K562 (cell line): Measurements from ENCODE around the gene KTI12. TPM values are rescaled to one million over a fixed set of nuclear protein-coding genes. Genes with fewer than 3 reads are reported as not detected.
A peak's percentile ranks its signal among the peaks of the same experiment; 100 is the strongest.

Source experiments
- ATAC-seq: fragments of 200-7000 bp; cut with Tn5 transposase; 3 replicates; pipeline ENCODE4 v1.9.1; 2020; ENCODE audit warnings: moderate library complexity
- BruUV-seq: library from RNA; stranded (reverse); fragments of 400-500 nt; replicated peaks from 2 replicates; lab custom pipeline; 2021; lab: Mats Ljungman, UMichigan
- CTCF ChIA-PET: fragments of 300-600 bp; formaldehyde crosslinking; extraction: SDS; loops from one replicate; lab custom pipeline; 2021; ENCODE audit warnings: low intra/inter-chr PET ratio; lab: Yijun Ruan, JAX
- POLR2A ChIA-PET: fragments of 300-600, 350-650 bp; sonication (Branson Sonifier 250); formaldehyde crosslinking; extraction: SDS; loops from one replicate; lab custom pipeline; 2021; ENCODE audit warnings: antibody characterized with exemption, inconsistent platforms; lab: Yijun Ruan, JAX
- DNase-seq, 4 experiments: peaks; one replicate each; pipeline versions ENCODE4 v3.0.0 to v3.0.0-alpha.2; 2011 to 2018; ENCODE audit warnings: low spot score in 3 of 4, mixed read lengths in 3 of 4; ENCODE audit errors: extremely low read depth in 1 of 4
- FAIRE-seq: peaks from 2 replicates; lab custom pipeline; 2011; peaks lifted over from hg19 to GRCh38; lab: Jason Lieb, UNC
- H2AFZ ChIP-seq: 2 replicates; pipeline ENCODE4 v1.6.0; 2011; ENCODE audit warnings: low read depth, low read length, control low read depth, inconsistent platforms
- H3K27ac ChIP-seq: fragments of 200-600 bp; 3 replicates; pipeline ENCODE4 v1.8.0; 2011; ENCODE audit warnings: low read depth, mild to moderate bottlenecking, control low read depth, inconsistent platforms, low read length, moderate library complexity, mixed read lengths; ENCODE audit errors: extremely low read depth
- H3K27me3 ChIP-seq, 2 experiments: fragments of 300-600 bp in 1 of 2; 2 replicates in 1 of 2; 3 replicates in 1 of 2; pipeline versions ENCODE4 v1.6.0 to v1.8.0; 2011; ENCODE audit warnings: inconsistent platforms in 2 of 2, low read length in 2 of 2, mild to moderate bottlenecking in 1 of 2, mixed read lengths in 1 of 2, moderate library complexity in 1 of 2; ENCODE audit not compliant: control insufficient read depth in 2 of 2, insufficient read depth in 2 of 2
- H3K36me3 ChIP-seq: fragments of 300-600 bp; 3 replicates; pipeline ENCODE4 v1.8.0; 2011; ENCODE audit warnings: mild to moderate bottlenecking, low read length, inconsistent platforms; ENCODE audit not compliant: control insufficient read depth, insufficient read depth
- H3K4me1 ChIP-seq, 2 experiments: fragments of 200-600 bp in 1 of 2; replicated peaks in 1 of 2; 2 replicates in 1 of 2; 3 replicates in 1 of 2; pipeline versions ENCODE4 v1.5.1 to v1.8.0; 2011; ENCODE audit warnings: inconsistent platforms in 2 of 2, low read length in 2 of 2, mild to moderate bottlenecking in 1 of 2, mixed read lengths in 1 of 2, moderate library complexity in 1 of 2; ENCODE audit not compliant: control insufficient read depth in 2 of 2, insufficient read depth in 2 of 2
- H3K4me2 ChIP-seq: 2 replicates; pipeline ENCODE4 v1.6.1; 2011; ENCODE audit warnings: low read length, control low read depth, inconsistent platforms, mixed read lengths; ENCODE audit not compliant: insufficient read depth
- H3K4me3 ChIP-seq: fragments of 200-600 bp; sonication (generic), shearing (Covaris generic); 2 replicates; pipeline ENCODE4 v1.5.1; 2016; ENCODE audit warnings: control low read depth, inconsistent platforms
- H3K79me2 ChIP-seq: fragments of 200-600 bp; 3 replicates; pipeline ENCODE4 v1.8.0; 2011; ENCODE audit warnings: low read length, inconsistent platforms; ENCODE audit not compliant: control insufficient read depth, insufficient read depth
- H3K9ac ChIP-seq, 2 experiments: 2 replicates each; pipeline versions ENCODE4 v1.6.0 to v1.6.1; 2011; ENCODE audit warnings: low read depth in 2 of 2, low read length in 2 of 2, control low read depth in 1 of 2, inconsistent platforms in 1 of 2, mild to moderate bottlenecking in 1 of 2, mixed read lengths in 1 of 2; ENCODE audit not compliant: insufficient read depth in 1 of 2
- H3K9me1 ChIP-seq: one replicate; pipeline ENCODE4 v1.6.0; 2011; ENCODE audit warnings: inconsistent platforms, mild to moderate bottlenecking, low read length, moderate library complexity; ENCODE audit not compliant: control insufficient read depth, insufficient read depth
- H3K9me3 ChIP-seq: replicated peaks from 2 replicates; pipeline ENCODE4 v1.5.1; 2011; ENCODE audit warnings: low read depth, low read length, inconsistent platforms; ENCODE audit not compliant: control insufficient read depth, insufficient read depth
- H4K20me1 ChIP-seq: replicated peaks from 2 replicates; pipeline ENCODE4 v1.6.1; 2011; ENCODE audit warnings: low read length, inconsistent platforms, mixed read lengths; ENCODE audit not compliant: control insufficient read depth, insufficient read depth
- C11orf30 ChIP-seq: fragments of 450-650 bp; IDR thresholded peaks from 2 replicates; pipeline ENCODE4 v1.6.1; 2016; ENCODE audit warnings: low read depth, mild to moderate bottlenecking
- HMG20B ChIP-seq: fragments of 250-450 bp; sonication (Bioruptor Pico); IDR thresholded peaks from 2 replicates; pipeline ENCODE4 v1.5.0; 2021; ENCODE audit warnings: mild to moderate bottlenecking
- JUND ChIP-seq, 2 experiments: IDR thresholded peaks; 2 replicates in 1 of 2; 3 replicates in 1 of 2; pipeline ENCODE4 v1.6.1; 2011; ENCODE audit warnings: borderline replicate concordance in 2 of 2, low read depth in 2 of 2, low read length in 2 of 2, improper control_type of control experiment in 1 of 2, missing biosample characterization in 1 of 2, missing genetic modification characterization in 1 of 2, missing genetic modification reagents in 1 of 2
- MAFK ChIP-seq: IDR thresholded peaks from 2 replicates; pipeline ENCODE4 v1.6.1; 2011; ENCODE audit warnings: low read length, improper control_type of control experiment
- MCM7 ChIP-seq, 2 experiments: fragments of 450-650 bp; IDR thresholded peaks; 2 replicates each; pipeline ENCODE4 v1.6.1; 2016 to 2018
- MEF2D ChIP-seq: conservative IDR thresholded peaks from 2 replicates; pipeline ENCODE4 v1.6.1; 2016; ENCODE audit warnings: low read depth, missing genetic modification characterization, missing compliant biosample characterization
- NONO ChIP-seq, 2 experiments: fragments of 200-400 bp in 1 of 2; fragments of 450-650 bp in 1 of 2; formaldehyde crosslinking in 1 of 2; IDR thresholded peaks; 2 replicates each; pipeline ENCODE4 v1.6.1; 2017; ENCODE audit warnings: low read depth in 2 of 2, mild to moderate bottlenecking in 2 of 2, moderate library complexity in 2 of 2, low read length in 1 of 2
- PHF20 ChIP-seq: fragments of 450-650 bp; IDR thresholded peaks from 2 replicates; pipeline ENCODE4 v1.6.1; 2018; ENCODE audit not compliant: partially characterized antibody
- TCF7 ChIP-seq: sonication (generic); IDR thresholded peaks from 2 replicates; pipeline ENCODE4 v1.6.1; 2016; ENCODE audit warnings: antibody characterized with exemption, borderline replicate concordance
- ZBTB7A ChIP-seq: IDR thresholded peaks from 2 replicates; pipeline ENCODE4 v1.6.1; 2011; ENCODE audit warnings: low read depth, mild to moderate bottlenecking, low read length, moderate library complexity, borderline replicate concordance; ENCODE audit not compliant: control insufficient read depth
- ZFP36 ChIP-seq: fragments of 150-350 bp; IDR thresholded peaks from 2 replicates; pipeline ENCODE4 v1.6.1; 2018; ENCODE audit warnings: low read length, low read depth; ENCODE audit not compliant: partially characterized antibody
- ZNF316 ChIP-seq: fragments of 450-650 bp; IDR thresholded peaks from 2 replicates; pipeline ENCODE4 v1.6.1; 2016
- WGBS: fragments of 100-300 bp; shearing (Covaris generic); methylation state at CpG from one replicate; pipeline ENCODE4 v1.1.6; 2016; ENCODE audit warnings: low coverage, mixed read lengths; ENCODE audit not compliant: insufficient coverage; ENCODE audit errors: missing lambda C conversion rate; 5-methylcytosine and 5-hydroxymethylcytosine counted together
- in situ Hi-C: fragments of 300-500 bp; cut with MboI; formaldehyde crosslinking; loops from 4 replicates; pipeline ENCODE4 v1.15.0; 2018; ENCODE audit warnings: inconsistent platforms, mixed read lengths
- intact Hi-C: fragments of 100-400 bp; cut with micrococcal nuclease; formaldehyde crosslinking; loops from 2 replicates; pipeline ENCODE4 v1.14.2; 2022
- polyA plus RNA-seq, 8 experiments: library from polyadenylated mRNA; depleted of rRNA in 4 of 8; stranded (reverse) in 5 of 8; unstranded in 3 of 8; fragments of >200 nt; fragmentation: Nextera tagmentation in 2 of 8; fragmentation: Illumina TruSeq in 1 of 8; extraction: Ambion mirVana in 2 of 8; extraction: Trizol in 1 of 8; gene quantifications; 2 replicates each; pipeline versions ENCODE4 v1.2.1 to v1.2.3, GENCODE V29; 2011 to 2014; ENCODE audit warnings: inconsistent platforms in 1 of 8, missing spikeins in 1 of 8
- total RNA-seq, 7 experiments: library from RNA; depleted of rRNA in 6 of 7; stranded (reverse); fragments of >200 nt in 6 of 7; fragmentation: Illumina TruSeq in 2 of 7; extraction: Trizol in 2 of 7; gene quantifications; 2 replicates each; pipeline versions ENCODE4 v1.2.1 to v1.2.3, GENCODE V29; 2011 to 2021; ENCODE audit warnings: low replicate concordance in 1 of 7
- TF ChIP-seq, protein P1 (sequence below), 2 experiments: IDR thresholded peaks in 1 of 2; conservative IDR thresholded peaks in 1 of 2; 2 replicates each; pipeline ENCODE4 v1.6.1; 2016; ENCODE audit warnings: low read depth in 2 of 2, mild to moderate bottlenecking in 1 of 2, missing compliant biosample characterization in 1 of 2, missing genetic modification characterization in 1 of 2, moderate library complexity in 1 of 2

The KTI12 gene
- total and polyA plus RNA-seq, 9 of the 15 experiments (the other 6 are each of a cell fraction or from before 2014, with no cell fraction given) = 3.1 to 22.8 (median 11.6) TPM

- intact Hi-C loops = loop anchor here (5.0 kb wide), 1 partner anchor 494 kb away; the partner anchor contains the start of gene TUT4
Observed at GRCh38 chr1:52057876-52058415, 24.3 kb upstream of the KTI12 start.

GRCh38 chr1:52057255-52057654 lies 23.6 kb upstream of the KTI12 start:
- intact Hi-C loops = loop anchor here (5.0 kb wide), 1 partner anchor 495 kb away; the partner anchor contains the start of gene TUT4
- Histone ChIP-seq H3K9me1 (no peaks in the 10 kb centered on the region), H2AFZ (no peak overlapping the region), H3K9ac (peak overlapping the region; percentile 93 to 94), H3K27me3 (no peaks in the 10 kb centered on the region; a peak in 1 of 5 replicates), H3K79me2 (peaks cover 77% of the 10 kb centered on the region), H3K36me3 (peaks cover 39% of the 10 kb centered on the region), H3K4me1 (peaks cover 5 to 16% of the 10 kb centered on the region in 2 experiments), H3K27ac (peak overlapping the region; percentile 94), H3K4me2 (peak overlapping the region; percentile 99), H3K9me3 (no peaks in the 10 kb centered on the region), H3K4me3 (peak overlapping the region; percentile 83), H4K20me1 (no peaks in the 10 kb centered on the region)
- no peak for ATAC-seq
- TSS peak; percentile 64 for BruUV-seq
- in situ Hi-C loops = no loop called here
- CTCF ChIA-PET = no interaction called here
- POLR2A ChIA-PET = interaction anchor here (1.0 to 3.8 kb wide), 7 partner anchors 8 to 46 kb away, joined by 3 to 32 read pairs (median 5); no protein-coding TSS in a partner anchor
- no peak for FAIRE-seq
- peak in 1 of 4 experiments; percentile 27 for DNase-seq
- 0% methylated on average over 1 of the region's 1 CpG for WGBS
- TF ChIP-seq MCM7 (IDR thresholded peaks at IDR 0.05) = no peak
- TF ChIP-seq JUND (IDR thresholded peaks at IDR 0.05; ENCODE audit: borderline replicate concordance, low read depth, low read length) = no peak
- 0 out of 3 replicates have a peak, but pooled peaks have one; percentile 22 for TF ChIP-seq JUND (tag; IDR thresholded peaks at IDR 0.05; ENCODE audit: borderline replicate concordance, low read depth, low read length)
- TF ChIP-seq PHF20 = no peak
- no peak for TF ChIP-seq ZBTB7A
- TF ChIP-seq, protein P1, sequence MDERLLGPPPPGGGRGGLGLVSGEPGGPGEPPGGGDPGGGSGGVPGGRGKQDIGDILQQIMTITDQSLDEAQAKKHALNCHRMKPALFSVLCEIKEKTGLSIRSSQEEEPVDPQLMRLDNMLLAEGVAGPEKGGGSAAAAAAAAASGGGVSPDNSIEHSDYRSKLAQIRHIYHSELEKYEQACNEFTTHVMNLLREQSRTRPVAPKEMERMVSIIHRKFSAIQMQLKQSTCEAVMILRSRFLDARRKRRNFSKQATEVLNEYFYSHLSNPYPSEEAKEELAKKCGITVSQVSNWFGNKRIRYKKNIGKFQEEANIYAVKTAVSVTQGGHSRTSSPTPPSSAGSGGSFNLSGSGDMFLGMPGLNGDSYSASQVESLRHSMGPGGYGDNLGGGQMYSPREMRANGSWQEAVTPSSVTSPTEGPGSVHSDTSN (CRISPR knock-in tag; IDR thresholded peaks at IDR 0.05; ENCODE audit: low read depth) = no peak
- TF ChIP-seq, protein P1 (tag; conservative IDR thresholded peaks at IDR 0.05; ENCODE audit: low read depth) = 0 out of 2 replicates have a peak, but pooled peaks have one; percentile 24

More at GRCh38 chr1:52057876-52058415, 24.3 kb upstream of the KTI12 start:
- Histone ChIP-seq H3K9me1 (no peaks in the 10 kb centered on the region), H3K9me3 (no peaks in the 10 kb centered on the region), H3K4me2 (peak overlapping the region; percentile 99), H3K27me3 (no peaks in the 10 kb centered on the region; a peak in 1 of 5 replicates), H3K4me3 (peak overlapping the region; percentile 83), H3K36me3 (peaks cover 41% of the 10 kb centered on the region), H2AFZ (no peak overlapping the region), H3K9ac (peak overlapping the region in 1 of 2 experiments; percentile 93; a peak in 2 of 4 replicates), H3K4me1 (peaks cover 5 to 16% of the 10 kb centered on the region in 2 experiments), H3K27ac (0 out of 3 replicates have a peak overlapping the region, but pooled peaks have one; percentile 94), H3K79me2 (peaks cover 74% of the 10 kb centered on the region), H4K20me1 (no peaks in the 10 kb centered on the region)
- ChIA-PET CTCF (no interaction called here), POLR2A (interaction anchor here (1.0 to 3.5 kb wide), 7 partner anchors 9 to 283 kb away, joined by 3 to 10 read pairs (median 3); no protein-coding TSS in a partner anchor)
- in situ Hi-C loops = no loop called here
- no peak for FAIRE-seq
- no peak for TF ChIP-seq NONO (IDR thresholded peaks at IDR 0.05; ENCODE audit: low read depth in 2 of 2, low read length in 1 of 2)
- TF ChIP-seq HMG20B (CRISPR knock-in tag) = no peak
- TF ChIP-seq MEF2D = no peak
- no peak for TF ChIP-seq TCF7
- peak; percentile 43 for TF ChIP-seq ZNF316
- 0 out of 2 replicates have a peak, but pooled peaks have one; percentile 10 for TF ChIP-seq C11orf30
- TF ChIP-seq ZFP36 = no peak
- TF ChIP-seq MAFK = no peak
- no TSS peak for BruUV-seq
- no peak for ATAC-seq
- WGBS = 81% methylated on average over 1 of the region's 1 CpG
- no peak for DNase-seq
